Motor neuron (in vitro differentiated cells): ENCODE results near the gene LECT2. TPM values are rescaled to one million over a fixed set of nuclear protein-coding genes. Genes with fewer than 3 reads are reported as not detected.

Experiments
- ATAC-seq, 8 experiments: fragments of 200-7000 bp; cut with Tn5 transposase; replicated peaks in 6 of 8; 2 replicates each; pipeline ENCODE4 v1.8.0; 2021; ENCODE audit warnings: mild to moderate bottlenecking in 8 of 8, moderate library complexity in 8 of 8
- H3K27ac ChIP-seq, 2 donors: fragments of 250-450 bp; sonication (Bioruptor Pico); 2 replicates each; pipeline ENCODE4 v1.9.0; 2021; ENCODE audit warnings: antibody characterized with exemption in 2 of 2, mild to moderate bottlenecking in 2 of 2, moderate library complexity in 1 of 2
- H3K4me1 ChIP-seq, 2 donors: fragments of 250-450 bp; sonication (Bioruptor Pico); replicated peaks in 1 of 2; 2 replicates each; pipeline ENCODE4 v1.6.1; 2021; ENCODE audit warnings: antibody characterized with exemption in 2 of 2, mild to moderate bottlenecking in 2 of 2, moderate library complexity in 1 of 2
- H3K4me3 ChIP-seq, 5 donors: fragments of 250-450 bp; sonication (Bioruptor Pico); 2 replicates each; pipeline ENCODE4 v1.9.0; 2021; ENCODE audit warnings: antibody characterized with exemption in 5 of 5, mild to moderate bottlenecking in 5 of 5, moderate library complexity in 4 of 5
- WGBS, 10 experiments: fragments of 450-650 bp; shearing (Covaris generic); methylation state at CpG; one replicate each; pipeline ENCODE4 v1.0.0; 2022; 5-methylcytosine and 5-hydroxymethylcytosine counted together
- in situ Hi-C, 9 experiments: fragments of 400-800 bp; cut with MboI; loops; one replicate each; pipeline ENCODE4 v1.15.0; 2021; ENCODE audit warnings: low sequenced_read_pairs in 9 of 9, low pct_unique_long_range_greater_than_20kb in 2 of 9; ENCODE audit not compliant: unreplicated experiment in 9 of 9
- total RNA-seq, 8 experiments: library from RNA; unstranded; fragments of 300-600 nt; gene quantifications; 2 replicates each; pipeline versions ENCODE4 v1.2.3 to v1.2.4, GENCODE V29; 2022

The LECT2 gene
- total RNA-seq, 8 experiments from 2014 or later, result not detected

GRCh38 chr5:135991429-135991828 lies 36.6 kb upstream of the LECT2 start:
- Histone ChIP-seq H3K4me1 (peaks cover 13 to 21% of the 10 kb centered on the region in 2 donors), H3K27ac (no peak overlapping the region), H3K4me3 (no peak overlapping the region)
- ATAC-seq, result peak in 1 of 8 experiments; percentile 44
- in situ Hi-C loops, result no loop called here
- 56 to 100% (median 76%) methylated on average over 1 to 6 of the region's 6 CpGs; no CpG with 5 or more reads in 4 of the 10 experiments for WGBS, 10 experiments

GRCh38 chr5:135990528-135991255 lies 35.9 kb upstream of the LECT2 start:
- no peak overlapping the region for H3K4me3 ChIP-seq
- no peak for ATAC-seq
- in situ Hi-C loops, result no loop called here

GRCh38 chr5:135989686-135990085 lies 34.9 kb upstream of the LECT2 start:
- Histone ChIP-seq H3K4me3 (no peak overlapping the region), H3K27ac (no peak overlapping the region), H3K4me1 (peaks cover 13 to 21% of the 10 kb centered on the region in 2 donors)
- in situ Hi-C loops, result no loop called here
- WGBS, 10 experiments, result 78 to 97% (median 84%) methylated on average over 4 to 7 of the region's 7 CpGs
- ATAC-seq, result no peak

More at GRCh38 chr5:135990528-135991255, 35.9 kb upstream of the LECT2 start:
- Histone ChIP-seq H3K4me1 (peaks cover 13 to 21% of the 10 kb centered on the region in 2 donors), H3K27ac (no peak overlapping the region)
- 75 to 100% (median 81%) methylated on average over 2 to 11 of the region's 21 CpGs; no CpG with 5 or more reads in 3 of the 10 experiments for WGBS, 10 experiments

GRCh38 chr5:135988546-135988945 lies 33.8 kb upstream of the LECT2 start:
- in situ Hi-C loops, result no loop called here
- Histone ChIP-seq H3K4me3 (no peak overlapping the region), H3K27ac (no peak overlapping the region), H3K4me1 (peaks cover 2 to 12% of the 10 kb centered on the region in 2 donors)
- no peak for ATAC-seq
- 77 to 100% (median 94%) methylated on average over 1 to 3 of the region's 3 CpGs for WGBS, 10 experiments

- no peak for ATAC-seq
- H3K27ac ChIP-seq, result no peak overlapping the region
Measured at GRCh38 chr5:135986891-135987401, 32.2 kb upstream of the LECT2 start.

GRCh38 chr5:135986401-135986800 lies 31.6 kb upstream of the LECT2 start:
- no peak overlapping the region for H3K4me3 ChIP-seq
- no peak for ATAC-seq
- H3K27ac ChIP-seq, result no peak overlapping the region
- in situ Hi-C loops, result no loop called here
- H3K4me1 ChIP-seq, result peaks cover 0 to 6% of the 10 kb centered on the region in 2 donors
- 55 to 100% (median 83%) methylated on average over 1 to 3 of the region's 3 CpGs; no CpG with 5 or more reads in 2 of the 10 experiments for WGBS, 10 experiments

More at GRCh38 chr5:135986891-135987401, 32.2 kb upstream of the LECT2 start:
- in situ Hi-C loops, result no loop called here
- WGBS, 10 experiments, result 41 to 83% (median 59%) methylated on average over 2 to 3 of the region's 3 CpGs
- Histone ChIP-seq H3K4me1 (peaks cover 0 to 6% of the 10 kb centered on the region in 2 donors), H3K4me3 (no peak overlapping the region)

GRCh38 chr5:135985951-135986350 lies 31.2 kb upstream of the LECT2 start:
- Histone ChIP-seq H3K27ac (no peak overlapping the region), H3K4me3 (no peak overlapping the region), H3K4me1 (peaks cover 0 to 2% of the 10 kb centered on the region in 2 donors)
- ATAC-seq, result no peak
- 33 to 100% (median 91%) methylated on average over 1 of the region's 1 CpG; no CpG with 5 or more reads in 2 of the 10 experiments for WGBS, 10 experiments
- in situ Hi-C loops, result no loop called here

- WGBS, 10 experiments, result 25 to 100% (median 73%) methylated on average over 1 of the region's 1 CpG; no CpG with 5 or more reads in 4 of the 10 experiments
- Histone ChIP-seq H3K27ac (no peak overlapping the region), H3K4me3 (no peak overlapping the region), H3K4me1 (peaks cover 0 to 4% of the 10 kb centered on the region in 2 donors)
- peak in 2 of 8 experiments; percentile 27 to 31 for ATAC-seq
- in situ Hi-C loops, result no loop called here
Measured at GRCh38 chr5:135980620-135981019, 25.8 kb upstream of the LECT2 start.

- Histone ChIP-seq H3K4me1 (peaks cover 0 to 9% of the 10 kb centered on the region in 2 donors), H3K27ac (no peak overlapping the region), H3K4me3 (no peak overlapping the region)
- peak in 5 of 8 experiments; percentile 20 to 92 (median 69) for ATAC-seq
- in situ Hi-C loops, result no loop called here
- WGBS, 10 experiments, result 0 to 91% (median 67%) methylated on average over 1 of the region's 1 CpG; no CpG with 5 or more reads in 5 of the 10 experiments
Measured at GRCh38 chr5:135979510-135979909, 24.7 kb upstream of the LECT2 start.

GRCh38 chr5:135978993-135979392 lies 24.2 kb upstream of the LECT2 start:
- in situ Hi-C loops, result no loop called here
- ATAC-seq, result no peak
- H3K27ac ChIP-seq, result no peak overlapping the region
- H3K4me1 ChIP-seq, result peaks cover 0 to 9% of the 10 kb centered on the region in 2 donors
- no peak overlapping the region for H3K4me3 ChIP-seq
- 14 to 100% (median 100%) methylated on average over 1 to 2 of the region's 2 CpGs; no CpG with 5 or more reads in 3 of the 10 experiments for WGBS, 10 experiments

GRCh38 chr5:135978212-135978631 lies 23.4 kb upstream of the LECT2 start:
- 67 to 100% (median 94%) methylated on average over 1 to 4 of the region's 4 CpGs; no CpG with 5 or more reads in 2 of the 10 experiments for WGBS, 10 experiments
- no peak for ATAC-seq
- no peak overlapping the region for H3K27ac ChIP-seq
- H3K4me3 ChIP-seq, result no peak overlapping the region
- in situ Hi-C loops, result no loop called here
- H3K4me1 ChIP-seq, result peaks cover 0 to 9% of the 10 kb centered on the region in 2 donors

- no peak overlapping the region for H3K4me3 ChIP-seq
- peaks cover 0 to 9% of the 10 kb centered on the region in 2 donors for H3K4me1 ChIP-seq
- ATAC-seq, result peak in 2 of 8 experiments; percentile 56 to 61
- WGBS, 10 experiments, result 17 to 90% (median 71%) methylated on average over 2 to 14 of the region's 17 CpGs; no CpG with 5 or more reads in 3 of the 10 experiments
- in situ Hi-C loops, result no loop called here
- H3K27ac ChIP-seq, result no peak overlapping the region
Measured at GRCh38 chr5:135977375-135977928, 22.7 kb upstream of the LECT2 start.

GRCh38 chr5:135976216-135976615 lies 21.4 kb upstream of the LECT2 start:
- ATAC-seq, result no peak
- no peak overlapping the region for H3K27ac ChIP-seq
- 62 to 100% (median 89%) methylated on average over 1 to 6 of the region's 7 CpGs for WGBS, 10 experiments
- H3K4me3 ChIP-seq, result no peak overlapping the region
- H3K4me1 ChIP-seq, result peaks cover 0 to 9% of the 10 kb centered on the region in 2 donors
- in situ Hi-C loops, result no loop called here
